HTR-8/SVneo (cell line): Measurements from ENCODE around the gene MAGED4.
"Not testable (repeated sequence)": the region's sequence is repeated elsewhere in the genome, so short reads cannot be mapped to it uniquely, and the experiment has no call there.

ENCODE experiments used
- DNase-seq: peaks from one replicate; pipeline ENCODE4 v3.0.0; 2011; ENCODE audit warnings: low spot score, mixed read lengths; ENCODE audit not compliant: insufficient read length
- FAIRE-seq: peaks from 2 replicates; lab custom pipeline; 2011; peaks lifted over from hg19 to GRCh38; lab: Jason Lieb, UNC

MAGED4 gene, protein sequence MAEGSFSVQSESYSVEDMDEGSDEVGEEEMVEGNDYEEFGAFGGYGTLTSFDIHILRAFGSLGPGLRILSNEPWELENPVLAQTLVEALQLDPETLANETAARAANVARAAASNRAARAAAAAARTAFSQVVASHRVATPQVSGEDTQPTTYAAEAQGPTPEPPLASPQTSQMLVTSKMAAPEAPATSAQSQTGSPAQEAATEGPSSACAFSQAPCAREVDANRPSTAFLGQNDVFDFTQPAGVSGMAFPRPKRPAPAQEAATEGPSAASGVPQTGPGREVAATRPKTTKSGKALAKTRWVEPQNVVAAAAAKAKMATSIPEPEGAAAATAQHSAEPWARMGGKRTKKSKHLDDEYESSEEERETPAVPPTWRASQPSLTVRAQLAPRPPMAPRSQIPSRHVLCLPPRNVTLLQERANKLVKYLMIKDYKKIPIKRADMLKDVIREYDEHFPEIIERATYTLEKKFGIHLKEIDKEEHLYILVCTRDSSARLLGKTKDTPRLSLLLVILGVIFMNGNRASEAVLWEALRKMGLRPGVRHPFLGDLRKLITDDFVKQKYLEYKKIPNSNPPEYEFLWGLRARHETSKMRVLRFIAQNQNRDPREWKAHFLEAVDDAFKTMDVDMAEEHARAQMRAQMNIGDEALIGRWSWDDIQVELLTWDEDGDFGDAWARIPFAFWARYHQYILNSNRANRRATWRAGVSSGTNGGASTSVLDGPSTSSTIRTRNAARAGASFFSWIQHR

DNA sequence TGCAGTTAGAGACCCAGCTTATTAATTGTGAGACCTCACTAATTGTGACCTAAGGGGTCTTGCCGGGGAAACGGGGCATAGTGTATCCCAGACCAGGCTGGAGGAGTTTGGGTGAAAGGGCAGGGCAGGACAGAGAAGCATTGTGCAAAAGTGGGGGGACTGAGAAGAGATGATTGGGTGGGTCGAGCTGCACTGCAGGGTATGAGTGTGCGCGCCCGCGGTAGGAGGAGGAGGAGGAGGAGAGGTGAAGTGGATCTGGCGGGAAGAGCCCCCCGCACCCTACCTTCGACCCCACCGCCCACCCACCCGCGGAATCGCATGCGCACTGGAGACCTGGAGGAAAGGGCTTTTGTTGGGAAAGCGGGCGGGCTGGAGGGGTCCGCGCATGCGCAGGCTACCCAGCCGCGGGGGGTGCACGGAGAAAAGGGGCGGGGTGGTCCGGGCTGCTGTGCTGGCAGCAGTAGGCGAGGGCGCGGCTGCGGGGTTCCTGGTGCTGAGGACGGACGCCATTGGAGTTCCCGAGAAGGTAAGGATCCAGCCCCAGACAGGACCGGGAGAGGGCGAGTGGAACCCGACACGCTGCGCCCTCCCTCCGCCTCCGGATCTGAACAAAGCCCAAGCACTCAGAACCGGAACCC lies at the start of gene MAGED4:
Gene MAGED4, plus strand, starts transcription at position 449 of the 638 bp plus-strand sequence. CDS start 1,035 bp downstream, outside the sequence.
- FAIRE-seq = peak; percentile 85
- not testable (repeated sequence) for DNase-seq

DNA sequence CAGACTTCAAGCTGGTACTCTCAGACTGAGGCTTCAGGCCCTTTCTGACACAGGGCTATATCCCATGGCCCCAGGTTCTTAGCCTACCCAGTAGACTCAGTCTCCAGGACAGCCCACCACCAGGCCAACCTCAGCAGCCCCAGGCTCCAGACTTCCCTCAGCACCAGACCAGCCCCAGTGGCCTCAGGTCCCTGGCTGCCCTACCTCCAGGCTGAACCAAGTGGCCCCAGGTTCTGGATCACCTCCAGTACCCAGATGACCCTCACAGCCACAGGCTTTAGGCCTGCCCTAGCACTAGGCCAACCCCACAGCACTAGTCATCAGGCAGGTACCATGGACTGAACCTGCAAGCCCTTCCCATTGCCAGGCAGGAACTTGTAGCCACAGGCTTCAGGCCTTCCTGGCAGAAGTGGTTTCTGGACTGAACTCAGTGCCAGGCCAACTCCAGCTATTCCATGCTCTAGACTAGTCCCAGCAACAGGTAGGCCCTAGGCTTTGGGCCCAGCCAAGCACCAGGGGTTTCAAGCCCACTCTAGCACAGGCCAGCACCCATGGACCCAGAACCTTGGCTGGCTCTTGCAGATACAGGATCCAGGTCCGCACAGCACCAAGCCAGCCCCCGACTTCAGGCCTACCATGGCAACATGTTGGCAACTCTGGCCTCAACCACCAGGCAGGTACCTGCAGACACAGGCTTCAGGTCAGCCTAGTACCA lies 45.7 kb upstream of the MAGED4 start:
- no peak for FAIRE-seq

DNA sequence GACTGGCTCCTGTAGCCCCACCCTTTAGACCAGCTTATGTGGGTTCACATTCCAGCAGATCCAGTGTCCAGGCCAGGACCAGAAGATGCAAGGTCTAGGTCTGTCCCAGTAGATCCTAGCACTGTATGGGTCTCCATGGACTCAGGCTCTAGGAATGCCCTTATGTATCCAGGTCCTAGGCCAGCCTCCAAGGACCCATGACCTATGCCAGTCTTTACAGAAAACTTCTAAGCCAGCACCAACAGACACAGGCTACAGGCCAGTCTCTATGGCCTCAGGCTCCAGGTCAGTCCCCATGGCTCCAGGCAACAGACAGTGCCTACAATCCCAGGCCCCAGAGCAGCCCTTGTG lies 45.2 kb upstream of the MAGED4 start:
- DNase-seq (no peak), FAIRE-seq (no peak)

More for the DNA sequence above, 45.7 kb upstream of the MAGED4 start:
- DNase-seq = no peak

DNA sequence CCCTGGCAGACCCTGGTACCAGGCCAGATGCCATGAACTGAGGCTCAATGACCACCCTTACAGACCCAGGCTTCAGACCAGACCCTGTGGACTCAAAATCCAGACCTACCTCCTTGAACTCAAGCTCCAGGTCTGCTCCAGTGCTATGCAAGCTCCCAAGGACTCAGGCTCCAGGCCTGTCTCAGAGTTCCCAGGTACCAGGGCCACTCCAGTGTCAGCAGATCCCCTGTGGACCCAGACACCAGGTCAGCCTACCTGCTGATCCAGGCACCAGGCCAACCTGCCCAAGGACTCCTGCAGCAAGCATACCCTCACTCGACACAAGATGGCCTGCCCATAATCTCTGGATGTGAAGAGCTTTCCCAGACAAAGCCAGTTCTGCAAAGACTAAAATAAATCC lies 44.7 kb upstream of the MAGED4 start:
- no peak for FAIRE-seq
- DNase-seq = no peak

DNA sequence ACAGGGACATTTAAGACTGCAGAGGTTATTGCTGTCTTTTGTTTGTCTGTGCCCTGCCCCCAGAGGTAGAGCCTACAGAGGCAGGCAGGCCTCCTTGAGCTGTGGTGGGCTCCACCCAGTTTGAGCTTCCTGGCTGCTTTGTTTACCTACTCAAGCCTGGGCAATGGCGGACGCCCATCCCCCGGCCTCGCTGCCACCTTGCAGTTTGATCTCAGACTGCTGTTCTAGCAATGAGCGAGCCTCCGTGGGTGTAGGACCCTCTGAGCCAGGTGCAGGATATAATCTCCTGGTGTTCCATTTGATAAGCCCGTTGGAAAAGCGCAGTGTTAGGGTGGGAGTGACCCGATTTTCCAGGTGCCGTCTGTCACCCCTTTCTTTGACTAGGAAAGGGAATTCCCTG lies 34.0 kb upstream of the MAGED4 start:
- not testable (repeated sequence) for DNase-seq, FAIRE-seq

DNA sequence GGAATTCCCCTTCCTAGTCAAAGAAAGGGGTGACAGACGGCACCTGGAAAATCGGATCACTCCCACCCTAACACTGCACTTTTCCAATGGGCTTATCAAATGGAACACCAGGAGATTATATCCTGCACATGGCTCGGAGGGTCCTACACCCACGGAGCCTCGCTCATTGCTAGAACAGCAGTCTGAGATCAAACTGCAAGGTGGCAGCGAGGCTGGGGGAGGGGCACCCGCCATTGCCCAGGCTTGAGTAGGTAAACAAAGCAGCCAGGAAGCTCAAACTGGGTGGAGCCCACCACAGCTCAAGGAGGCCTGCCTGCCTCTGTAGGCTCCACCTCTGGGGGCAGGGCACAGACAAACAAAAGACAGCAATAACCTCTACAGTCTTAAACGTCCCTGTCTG lies 24.5 kb upstream of the MAGED4 start:
- DNase-seq, FAIRE-seq: not testable (repeated sequence)

DNA sequence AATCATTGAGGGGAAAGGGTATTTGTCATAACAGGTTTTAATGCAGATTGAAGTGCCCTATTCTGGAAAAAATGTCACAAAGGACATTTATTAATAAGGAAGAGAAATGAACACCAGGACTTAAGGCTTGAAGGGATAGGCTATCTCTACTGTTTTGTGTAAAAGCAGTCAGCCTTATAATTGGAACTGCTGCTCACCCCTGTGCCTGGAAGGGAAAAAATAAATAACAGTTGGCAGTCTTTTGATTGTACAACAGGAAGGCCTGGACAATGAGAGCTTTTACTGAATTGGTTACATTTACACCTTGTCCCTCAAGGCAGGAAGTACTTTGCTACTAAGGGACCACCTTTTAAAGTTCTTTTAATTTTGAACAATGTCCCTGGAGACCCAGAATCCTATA lies 17.8 kb upstream of the MAGED4 start:
- FAIRE-seq (no peak), DNase-seq (no peak)

DNA sequence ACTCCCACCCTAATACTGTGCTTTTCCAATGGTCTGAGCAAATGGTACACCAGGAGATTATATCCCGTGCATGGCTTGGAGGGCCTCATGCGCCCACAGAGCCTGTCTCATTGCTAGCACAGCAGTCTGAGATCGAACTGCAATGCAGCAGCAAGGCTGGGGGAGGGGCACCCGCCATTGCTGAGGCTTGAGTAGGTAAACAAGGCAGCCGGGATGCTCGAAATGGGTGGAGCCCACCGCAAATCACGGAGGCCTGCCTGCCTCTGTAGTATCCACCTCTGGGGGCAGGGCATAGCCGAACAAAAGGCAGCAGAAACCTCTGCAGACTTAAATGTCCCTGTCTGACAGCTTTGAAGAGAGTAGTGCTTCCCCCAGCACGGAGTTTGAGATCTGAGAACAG lies 13.6 kb upstream of the MAGED4 start:
- not testable (repeated sequence) for FAIRE-seq, DNase-seq

DNA sequence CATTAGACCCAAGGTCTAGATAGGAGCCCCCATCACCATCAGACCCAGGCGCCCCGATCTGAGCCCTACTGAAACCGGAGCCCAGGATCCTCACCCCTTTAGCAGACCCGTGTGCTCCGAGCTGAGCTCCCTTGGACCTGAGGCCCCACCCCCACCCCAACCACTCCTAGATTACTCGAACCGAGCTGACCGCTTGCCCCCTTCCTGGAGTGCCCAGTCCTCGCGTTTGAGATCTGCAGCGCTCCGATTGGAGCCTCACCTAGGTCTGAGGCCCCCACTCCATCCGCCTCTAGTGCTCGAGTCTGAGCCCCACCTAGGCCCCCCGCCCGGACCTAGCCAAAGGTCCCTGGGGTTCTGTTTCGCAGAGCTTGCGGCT lies 378 bp downstream of the MAGED4 start:
- not testable (repeated sequence) for DNase-seq, FAIRE-seq

DNA sequence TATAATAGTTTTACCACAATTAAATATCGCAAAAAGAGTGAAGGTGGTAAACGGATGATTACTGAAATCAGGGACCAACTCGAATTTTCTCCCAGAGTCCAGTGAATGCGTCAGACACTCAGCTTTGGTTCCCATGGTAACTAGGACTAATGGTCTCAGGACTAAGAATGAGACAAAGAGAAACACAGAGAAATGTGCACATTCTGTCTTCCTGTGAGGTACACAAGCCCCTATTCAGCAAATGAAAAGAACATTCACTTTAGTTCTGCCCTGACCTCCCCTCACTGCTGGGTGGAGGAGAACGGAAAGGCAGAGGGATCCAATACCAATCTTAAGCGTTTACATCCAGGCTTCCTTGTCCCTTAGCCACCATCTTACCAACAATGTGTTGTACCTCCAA lies 26.7 kb downstream of the MAGED4 start:
- FAIRE-seq, DNase-seq: not testable (repeated sequence)

DNA sequence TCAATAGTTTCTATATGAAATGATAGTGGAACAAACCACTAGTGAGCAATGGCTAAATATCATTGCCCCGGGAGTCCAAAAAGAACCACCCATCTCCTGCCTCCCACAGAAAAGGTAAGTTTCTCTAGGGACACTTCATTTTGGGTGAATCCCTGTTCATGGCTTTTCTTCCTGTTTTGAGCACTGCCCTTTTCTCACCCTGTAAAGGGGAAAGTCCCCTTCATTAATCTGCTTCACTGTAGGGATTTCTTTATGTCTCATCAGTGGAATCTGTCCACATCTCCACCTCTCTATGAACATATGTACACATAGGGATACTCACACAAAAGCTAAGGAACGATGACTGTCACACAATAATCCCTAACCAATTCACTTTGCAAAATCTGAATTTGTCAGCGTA lies 28.6 kb downstream of the MAGED4 start:
- no peak for DNase-seq
- no peak for FAIRE-seq

DNA sequence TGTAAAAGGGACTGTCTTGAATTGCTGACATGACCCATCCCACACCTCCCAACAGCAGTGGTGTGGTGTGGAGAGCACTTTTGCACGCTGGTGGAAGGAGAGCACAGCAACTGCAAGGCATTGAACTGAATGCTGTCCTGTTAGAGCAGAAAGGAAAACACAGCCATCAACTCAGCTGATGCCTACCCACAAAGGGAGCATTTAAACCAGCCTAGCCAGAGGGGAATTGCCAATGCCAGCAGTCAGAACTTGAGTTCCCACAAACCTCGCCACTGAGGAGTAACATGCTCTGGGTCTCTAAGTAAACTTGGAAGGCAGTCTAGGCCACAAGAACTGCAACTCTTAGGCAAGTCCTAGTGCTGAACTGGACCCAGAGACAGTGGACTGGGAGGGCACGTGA lies 31.9 kb downstream of the MAGED4 start:
- no peak for FAIRE-seq
- no peak for DNase-seq

DNA sequence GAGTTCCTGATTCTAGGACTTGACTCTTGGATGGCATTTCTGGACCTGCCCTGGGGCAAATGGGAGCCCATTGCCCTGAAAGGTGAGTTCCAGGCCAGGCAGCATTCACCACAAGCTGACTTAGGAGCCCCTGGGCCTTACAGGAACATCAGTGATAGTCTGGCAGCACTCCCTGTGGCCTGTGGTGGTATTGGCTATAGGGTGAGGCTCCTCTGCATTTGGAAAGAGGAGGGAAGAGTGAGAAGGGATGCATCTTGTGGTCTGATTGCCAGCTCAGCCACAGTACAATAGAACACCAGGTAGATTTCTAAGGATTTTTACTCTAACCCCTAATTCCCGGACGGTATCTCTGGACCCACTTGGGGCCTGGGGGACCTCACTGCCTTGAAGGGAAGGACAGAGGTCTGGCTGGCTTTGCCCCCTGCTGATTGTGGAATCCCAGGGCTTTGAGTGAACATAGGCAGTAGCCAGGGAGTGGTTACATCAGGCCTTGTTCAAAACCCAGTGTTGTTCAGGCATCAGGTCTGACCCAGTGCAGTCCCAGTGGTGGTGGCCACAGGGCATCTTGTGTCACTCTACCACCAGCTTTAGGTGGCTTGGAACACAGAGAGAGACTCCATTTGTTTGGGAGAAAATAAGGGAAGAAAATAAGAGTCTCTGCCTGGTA lies 32.9 kb downstream of the MAGED4 start:
- DNase-seq (no peak), FAIRE-seq (no peak)

DNA sequence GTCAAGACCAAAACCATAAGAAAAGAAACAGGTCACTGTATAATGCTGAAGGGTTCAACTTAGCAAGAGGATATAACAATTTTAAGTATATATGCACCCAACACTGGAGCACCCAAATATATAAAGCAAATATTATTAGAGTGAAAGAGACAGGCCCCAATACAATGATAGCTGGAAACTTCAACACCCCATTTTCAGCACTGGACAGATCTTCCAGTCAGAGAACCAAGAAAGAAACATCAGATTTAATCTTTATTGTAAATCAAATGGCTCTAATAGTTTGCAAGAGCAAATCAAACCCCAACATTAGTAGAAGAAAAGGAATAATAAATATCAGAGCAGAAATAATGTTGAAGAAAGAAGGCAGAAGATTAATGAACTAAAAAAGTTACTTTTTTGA lies 36.2 kb downstream of the MAGED4 start:
- FAIRE-seq = no peak

More for the DNA sequence above, 36.2 kb downstream of the MAGED4 start:
- no peak for DNase-seq
